Osteoblast (primary cell): ENCODE measurements around the gene EN2. TPM values are rescaled to one million over a fixed set of nuclear protein-coding genes. Genes with fewer than 3 reads are reported as not detected.

Source experiments
- DNase-seq: peaks from one replicate; pipeline ENCODE4 v3.0.0; 2011; ENCODE audit warnings: low spot score, mixed read lengths; ENCODE audit not compliant: insufficient read length; ENCODE audit errors: missing footprints
- H2AFZ ChIP-seq: 2 replicates; pipeline ENCODE4 v1.6.0; 2011; ENCODE audit warnings: mild to moderate bottlenecking, low read length
- H3K27ac ChIP-seq: 2 replicates; pipeline ENCODE4 v1.5.1; 2011; ENCODE audit warnings: mild to moderate bottlenecking, low read depth, low read length, moderate library complexity
- H3K27me3 ChIP-seq: 2 replicates; pipeline ENCODE4 v1.6.0; 2012; ENCODE audit warnings: mild to moderate bottlenecking, control low read depth, inconsistent platforms, low read length, moderate library complexity; ENCODE audit not compliant: insufficient read depth
- H3K36me3 ChIP-seq: 2 replicates; pipeline ENCODE4 v1.5.1; 2011; ENCODE audit warnings: mild to moderate bottlenecking, low read length, control low read depth, moderate library complexity; ENCODE audit not compliant: insufficient read depth
- H3K4me1 ChIP-seq: 2 replicates; pipeline ENCODE4 v1.5.1; 2011; ENCODE audit warnings: mild to moderate bottlenecking, low read length, control low read depth, moderate library complexity; ENCODE audit not compliant: insufficient read depth
- H3K4me2 ChIP-seq: 2 replicates; pipeline ENCODE4 v1.6.0; 2011; ENCODE audit warnings: mild to moderate bottlenecking, low read length; ENCODE audit not compliant: insufficient read depth
- H3K4me3 ChIP-seq: fragments of 200-600 bp; sonication (generic); 3 replicates; pipeline ENCODE4 v1.5.1; 2012; ENCODE audit warnings: mild to moderate bottlenecking, low read length, inconsistent platforms; ENCODE audit not compliant: insufficient read depth
- H3K79me2 ChIP-seq: 2 replicates; pipeline ENCODE4 v1.6.0; 2012; ENCODE audit warnings: mild to moderate bottlenecking, low read length, control low read depth, inconsistent platforms; ENCODE audit not compliant: insufficient read depth
- H3K9me3 ChIP-seq: 2 replicates; pipeline ENCODE4 v1.5.1; 2011; ENCODE audit warnings: low read depth, low read length, control low read depth
- H4K20me1 ChIP-seq: 2 replicates; pipeline ENCODE4 v1.6.0; 2012; ENCODE audit warnings: mild to moderate bottlenecking, low read length, control low read depth; ENCODE audit not compliant: insufficient read depth
- CTCF ChIP-seq: IDR thresholded peaks from 2 replicates; pipeline ENCODE4 v1.5.1; 2011; ENCODE audit warnings: mild to moderate bottlenecking, low read depth, low read length, moderate library complexity; ENCODE audit errors: extremely low read depth
- total RNA-seq: library from RNA; depleted of rRNA; stranded (reverse); fragments of >200 nt; gene quantifications from 2 replicates; pipeline ENCODE4 v1.2.3, GENCODE V29; 2012

EN2 gene
- total RNA-seq, 1 donor: under 0.01 TPM

- H3K36me3 ChIP-seq: no peaks in the 10 kb centered on the region
- no peaks in the 10 kb centered on the region for H3K9me3 ChIP-seq
- H2AFZ ChIP-seq: no peak overlapping the region
- no peak overlapping the region for H3K27ac ChIP-seq
- peaks cover 3% of the 10 kb centered on the region for H4K20me1 ChIP-seq
- peaks cover 5% of the 10 kb centered on the region for H3K4me1 ChIP-seq
- peaks cover 94% of the 10 kb centered on the region for H3K27me3 ChIP-seq
- no peak overlapping the region for H3K4me2 ChIP-seq
- no peak overlapping the region for H3K4me3 ChIP-seq
- TF ChIP-seq CTCF: no peak
- no peaks in the 10 kb centered on the region for H3K79me2 ChIP-seq
- DNase-seq: peak; percentile 84
Measured at GRCh38 chr7:155458878-155459699, 1.2 kb downstream of the EN2 start.

- no peak overlapping the region for H3K4me3 ChIP-seq
- no peaks in the 10 kb centered on the region for H3K79me2 ChIP-seq
- no peaks in the 10 kb centered on the region for H3K9me3 ChIP-seq
- H3K27me3 ChIP-seq: peaks cover 94% of the 10 kb centered on the region
- H3K27ac ChIP-seq: no peak overlapping the region
- no peak for TF ChIP-seq CTCF
- no peaks in the 10 kb centered on the region for H3K36me3 ChIP-seq
- DNase-seq: peak; percentile 86
- H2AFZ ChIP-seq: no peak overlapping the region
- peaks cover 5% of the 10 kb centered on the region for H3K4me1 ChIP-seq
- peaks cover 3% of the 10 kb centered on the region for H4K20me1 ChIP-seq
- no peak overlapping the region for H3K4me2 ChIP-seq
Measured at GRCh38 chr7:155459700-155460461, 2.0 kb downstream of the EN2 start.

GRCh38 chr7:155460926-155461613, 3.1 kb downstream of the EN2 start:
- Histone ChIP-seq H3K4me1 (peaks cover 5% of the 10 kb centered on the region), H2AFZ (no peak overlapping the region), H3K79me2 (no peaks in the 10 kb centered on the region), H3K4me3 (no peak overlapping the region), H4K20me1 (no peaks in the 10 kb centered on the region), H3K4me2 (no peak overlapping the region), H3K27ac (no peak overlapping the region), H3K9me3 (no peaks in the 10 kb centered on the region), H3K36me3 (no peaks in the 10 kb centered on the region), H3K27me3 (peaks cover 94% of the 10 kb centered on the region)
- peak; percentile 81 for DNase-seq
- no peak for TF ChIP-seq CTCF
